Neural progenitor cell (in vitro differentiated cells): ENCODE results near the gene TFF2. TPM values are rescaled to one million over a fixed set of nuclear protein-coding genes. Genes with fewer than 3 reads are reported as not detected.

ENCODE experiments used
- DNase-seq: peaks from one replicate; pipeline ENCODE4 v3.0.0-alpha.2; 2016; ENCODE audit warnings: low spot score
- H2AFZ ChIP-seq: fragments of 200-600 bp; sonication (generic); replicated peaks from 2 replicates; pipeline ENCODE4 v1.6.1; 2016; ENCODE audit warnings: antibody characterized with exemption
- H3F3A ChIP-seq: fragments of 200-600 bp; sonication (generic); 2 replicates; pipeline ENCODE4 v1.6.1; 2016; ENCODE audit warnings: antibody characterized with exemption, low read depth
- H3K27ac ChIP-seq: fragments of 200-600 bp; sonication (generic); 2 replicates; pipeline ENCODE4 v1.5.1; 2016; ENCODE audit warnings: mild to moderate bottlenecking
- H3K27me3 ChIP-seq: fragments of 200-600 bp; sonication (generic); 2 replicates; pipeline ENCODE4 v1.6.1; 2016; ENCODE audit warnings: mild to moderate bottlenecking, moderate library complexity
- H3K36me3 ChIP-seq: fragments of 200-600 bp; sonication (generic); 2 replicates; pipeline ENCODE4 v1.5.1; 2016
- H3K4me1 ChIP-seq: fragments of 200-600 bp; sonication (generic); 2 replicates; pipeline ENCODE4 v1.6.1; 2016; ENCODE audit warnings: mixed run types
- H3K4me2 ChIP-seq: fragments of 200-600 bp; sonication (generic); 2 replicates; pipeline ENCODE4 v1.6.1; 2016
- H3K4me3 ChIP-seq: fragments of 200-600 bp; sonication (generic); 2 replicates; pipeline ENCODE4 v1.5.1; 2016
- H3K79me2 ChIP-seq: fragments of 200-600 bp; sonication (generic); 2 replicates; pipeline ENCODE4 v1.6.1; 2016; ENCODE audit warnings: low read depth
- H3K9ac ChIP-seq: fragments of 200-600 bp; sonication (generic); 2 replicates; pipeline ENCODE4 v1.6.1; 2016
- H3K9me3 ChIP-seq: fragments of 200-600 bp; sonication (generic); 2 replicates; pipeline ENCODE4 v1.5.1; 2016; ENCODE audit warnings: low read depth
- H4K20me1 ChIP-seq: fragments of 200-600 bp; sonication (generic); 2 replicates; pipeline ENCODE4 v1.6.1; 2016; ENCODE audit warnings: low read depth
- H3K27ac Mint-ChIP-seq: 3 replicates; pipeline ENCODE4 v1.8.0; 2021; ENCODE audit warnings: mixed read lengths
- H3K27me3 Mint-ChIP-seq: 2 replicates; pipeline ENCODE4 v1.8.0; 2022; ENCODE audit warnings: low read depth, mild to moderate bottlenecking, inconsistent platforms, moderate library complexity, mixed read lengths; ENCODE audit not compliant: insufficient read depth
- H3K36me3 Mint-ChIP-seq: 3 replicates; pipeline ENCODE4 v1.8.0; 2021; ENCODE audit warnings: mixed read lengths
- H3K4me1 Mint-ChIP-seq: 3 replicates; pipeline ENCODE4 v1.8.0; 2021; ENCODE audit warnings: mixed read lengths
- H3K4me3 Mint-ChIP-seq: 3 replicates; pipeline ENCODE4 v1.8.0; 2021; ENCODE audit warnings: mild to moderate bottlenecking, moderate library complexity, mixed read lengths
- H3K9me3 Mint-ChIP-seq: 3 replicates; pipeline ENCODE4 v1.8.0; 2020; ENCODE audit warnings: mixed read lengths
- EZH2 ChIP-seq: fragments of 200-600 bp; sonication (generic); IDR thresholded peaks from 2 replicates; pipeline ENCODE4 v1.6.1; 2017; ENCODE audit warnings: antibody characterized with exemption, mild to moderate bottlenecking, moderate library complexity
- EZH2phosphoT487 ChIP-seq: fragments of 200-600 bp; sonication (generic); IDR thresholded peaks from 2 replicates; pipeline ENCODE4 v1.6.1; 2017; ENCODE audit warnings: antibody characterized with exemption
- total RNA-seq: library from RNA; depleted of rRNA; stranded (reverse); fragments of >200 nt; gene quantifications from 2 replicates; pipeline ENCODE4 v1.2.3, GENCODE V29; 2015; ENCODE audit warnings: low replicate concordance
- TF ChIP-seq, protein P1 (sequence below): fragments of 200-600 bp; sonication (generic); IDR thresholded peaks from 2 replicates; pipeline ENCODE4 v1.5.1; 2017; ENCODE audit warnings: antibody characterized with exemption, mild to moderate bottlenecking

The TFF2 gene
- total RNA-seq, 1 donor from 2014 or later, result not detected

DNA sequence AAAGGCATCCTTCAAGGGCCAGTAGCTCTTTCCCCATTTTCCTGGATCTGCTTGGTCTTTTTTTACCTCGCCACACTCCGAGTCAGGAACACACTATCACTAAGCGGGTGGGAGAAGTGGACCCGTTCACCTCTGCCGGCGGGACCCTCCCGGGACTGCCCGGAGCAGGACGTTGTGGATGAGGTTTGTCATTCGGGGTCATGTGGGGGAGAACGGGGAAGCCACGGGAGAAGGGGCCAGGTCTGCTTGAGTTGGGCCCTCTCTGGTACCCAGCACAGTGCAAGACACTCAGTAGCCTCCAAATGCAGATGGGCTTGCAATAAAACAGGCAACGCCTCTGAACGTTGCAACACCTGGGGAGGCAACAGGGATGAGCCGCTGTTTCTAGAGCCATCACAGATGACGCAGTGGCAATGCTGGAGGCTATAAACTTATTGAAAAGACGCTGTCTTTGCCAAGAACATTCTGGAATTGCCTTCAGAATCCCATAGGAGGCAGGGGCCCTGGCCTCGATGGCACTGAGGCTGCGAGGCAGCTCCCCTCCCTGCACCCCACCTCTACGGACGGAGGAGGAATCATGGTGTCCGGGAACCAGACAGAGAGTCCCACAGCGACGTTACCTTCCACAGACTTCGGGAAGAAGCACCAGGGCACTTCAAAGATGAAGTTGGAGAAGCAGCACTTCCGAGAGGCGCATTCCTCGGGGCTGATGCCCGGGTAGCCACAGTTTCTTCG lies 3.8 kb downstream of the TFF2 start:
- Histone ChIP-seq H3K4me3 (no peak overlapping the region), H3K36me3 (no peaks in the 10 kb centered on the region), H4K20me1 (no peaks in the 10 kb centered on the region), H3K27me3 (no peaks in the 10 kb centered on the region), H3K9ac (no peak overlapping the region), H3K27ac (no peak overlapping the region), H3K4me1 (no peaks in the 10 kb centered on the region), H2AFZ (no peak overlapping the region), H3K4me2 (no peak overlapping the region), H3K9me3 (no peaks in the 10 kb centered on the region), H3F3A (no peaks in the 10 kb centered on the region), H3K79me2 (no peaks in the 10 kb centered on the region)
- TF ChIP-seq, protein P1, sequence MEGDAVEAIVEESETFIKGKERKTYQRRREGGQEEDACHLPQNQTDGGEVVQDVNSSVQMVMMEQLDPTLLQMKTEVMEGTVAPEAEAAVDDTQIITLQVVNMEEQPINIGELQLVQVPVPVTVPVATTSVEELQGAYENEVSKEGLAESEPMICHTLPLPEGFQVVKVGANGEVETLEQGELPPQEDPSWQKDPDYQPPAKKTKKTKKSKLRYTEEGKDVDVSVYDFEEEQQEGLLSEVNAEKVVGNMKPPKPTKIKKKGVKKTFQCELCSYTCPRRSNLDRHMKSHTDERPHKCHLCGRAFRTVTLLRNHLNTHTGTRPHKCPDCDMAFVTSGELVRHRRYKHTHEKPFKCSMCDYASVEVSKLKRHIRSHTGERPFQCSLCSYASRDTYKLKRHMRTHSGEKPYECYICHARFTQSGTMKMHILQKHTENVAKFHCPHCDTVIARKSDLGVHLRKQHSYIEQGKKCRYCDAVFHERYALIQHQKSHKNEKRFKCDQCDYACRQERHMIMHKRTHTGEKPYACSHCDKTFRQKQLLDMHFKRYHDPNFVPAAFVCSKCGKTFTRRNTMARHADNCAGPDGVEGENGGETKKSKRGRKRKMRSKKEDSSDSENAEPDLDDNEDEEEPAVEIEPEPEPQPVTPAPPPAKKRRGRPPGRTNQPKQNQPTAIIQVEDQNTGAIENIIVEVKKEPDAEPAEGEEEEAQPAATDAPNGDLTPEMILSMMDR, result no peak
- TF ChIP-seq EZH2 (no peak), EZH2phosphoT487 (no peak)
- no peak overlapping the region for H3K4me3 Mint-ChIP-seq
- no peak overlapping the region for H3K27ac Mint-ChIP-seq
- peaks cover 20% of the 10 kb centered on the region for H3K4me1 Mint-ChIP-seq
- DNase-seq, result no peak
- H3K27me3 Mint-ChIP-seq, result peaks cover 2% of the 10 kb centered on the region
- H3K36me3 Mint-ChIP-seq, result no peaks in the 10 kb centered on the region
- H3K9me3 Mint-ChIP-seq, result no peaks in the 10 kb centered on the region

DNA sequence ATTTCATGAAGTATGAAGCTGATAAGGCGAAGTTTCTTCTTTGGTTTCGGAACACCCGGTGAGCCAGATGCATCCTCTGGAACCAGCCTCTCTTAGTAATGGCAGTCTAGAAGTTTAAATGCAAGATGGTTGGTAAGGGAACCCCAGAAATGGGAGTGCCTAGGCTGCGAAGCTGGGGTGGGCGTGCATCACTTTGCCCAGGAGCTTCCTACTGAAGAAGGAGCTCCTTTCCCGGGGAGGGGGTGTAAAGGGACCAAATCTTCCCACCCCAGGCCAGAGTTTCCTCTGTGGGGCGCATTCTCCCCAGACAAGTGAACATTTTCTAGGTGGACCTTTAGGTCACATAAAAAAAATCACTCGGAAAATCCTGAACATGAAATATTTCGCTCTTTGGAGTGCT lies 4.4 kb downstream of the TFF2 start:
- H3K4me3 Mint-ChIP-seq, result no peak overlapping the region
- no peaks in the 10 kb centered on the region for H3K27me3 ChIP-seq
- no peaks in the 10 kb centered on the region for H3K9me3 Mint-ChIP-seq
- H3K36me3 ChIP-seq, result no peaks in the 10 kb centered on the region
- no peak for DNase-seq
- H3K27ac Mint-ChIP-seq, result no peak overlapping the region
- TF ChIP-seq, protein P1, result no peak
- no peak for TF ChIP-seq EZH2
- no peak for TF ChIP-seq EZH2phosphoT487
- no peak overlapping the region for H3K27ac ChIP-seq
- H3K9ac ChIP-seq, result no peak overlapping the region
- no peaks in the 10 kb centered on the region for H3K36me3 Mint-ChIP-seq
- H2AFZ ChIP-seq, result no peak overlapping the region
- no peaks in the 10 kb centered on the region for H3K79me2 ChIP-seq
- H3K9me3 ChIP-seq, result no peaks in the 10 kb centered on the region
- no peak overlapping the region for H3K4me3 ChIP-seq
- H3K4me1 ChIP-seq, result no peaks in the 10 kb centered on the region
- H3F3A ChIP-seq, result no peaks in the 10 kb centered on the region
- peaks cover 4% of the 10 kb centered on the region for H3K27me3 Mint-ChIP-seq
- no peak overlapping the region for H3K4me2 ChIP-seq
- H4K20me1 ChIP-seq, result no peaks in the 10 kb centered on the region
- peaks cover 19% of the 10 kb centered on the region for H3K4me1 Mint-ChIP-seq

DNA sequence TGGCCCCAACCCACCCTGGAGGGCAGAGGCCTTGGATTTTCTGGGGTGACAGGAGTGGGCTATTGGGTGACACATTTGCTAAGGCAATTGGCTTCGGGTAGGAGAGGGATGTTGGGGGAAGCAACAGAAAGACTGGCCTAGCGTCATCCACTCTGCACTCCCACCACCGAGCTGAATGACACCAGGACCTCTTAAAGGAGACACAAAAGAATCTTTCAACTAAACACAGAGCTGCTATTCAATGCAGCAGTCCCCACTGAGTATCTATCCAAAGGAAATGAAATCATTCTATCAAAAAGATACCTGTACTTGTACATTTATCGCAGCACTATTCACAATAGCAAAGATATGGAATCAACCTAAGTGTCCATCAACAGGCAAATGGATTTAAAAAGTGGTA lies 6.2 kb downstream of the TFF2 start:
- no peak for DNase-seq
- H3K27ac Mint-ChIP-seq, result no peak overlapping the region
- Histone ChIP-seq H4K20me1 (no peaks in the 10 kb centered on the region), H3K4me2 (no peak overlapping the region), H3K9me3 (no peaks in the 10 kb centered on the region), H3K36me3 (no peaks in the 10 kb centered on the region), H3K27ac (no peak overlapping the region), H3K27me3 (no peaks in the 10 kb centered on the region), H3F3A (no peaks in the 10 kb centered on the region), H3K4me1 (no peaks in the 10 kb centered on the region), H2AFZ (no peak overlapping the region), H3K4me3 (no peak overlapping the region), H3K79me2 (no peaks in the 10 kb centered on the region), H3K9ac (no peak overlapping the region)
- H3K4me3 Mint-ChIP-seq, result no peak overlapping the region
- TF ChIP-seq, protein P1, result no peak
- no peak for TF ChIP-seq EZH2phosphoT487
- TF ChIP-seq EZH2, result no peak
- H3K4me1 Mint-ChIP-seq, result peaks cover 15% of the 10 kb centered on the region
- no peaks in the 10 kb centered on the region for H3K9me3 Mint-ChIP-seq
- H3K27me3 Mint-ChIP-seq, result peaks cover 2% of the 10 kb centered on the region
- H3K36me3 Mint-ChIP-seq, result no peaks in the 10 kb centered on the region
